ENCODE data around the gene ANKHD1. TPM values are rescaled to one million over a fixed set of nuclear protein-coding genes. Genes with fewer than 3 reads are reported as not detected.
"Not testable (repeated sequence)": the region's sequence is repeated elsewhere in the genome, so short reads cannot be mapped to it uniquely, and the experiment has no call there.

ANKHD1 gene
- total RNA-seq, 2 donors from 2014 or later: 69.7 to 112 TPM

DNA sequence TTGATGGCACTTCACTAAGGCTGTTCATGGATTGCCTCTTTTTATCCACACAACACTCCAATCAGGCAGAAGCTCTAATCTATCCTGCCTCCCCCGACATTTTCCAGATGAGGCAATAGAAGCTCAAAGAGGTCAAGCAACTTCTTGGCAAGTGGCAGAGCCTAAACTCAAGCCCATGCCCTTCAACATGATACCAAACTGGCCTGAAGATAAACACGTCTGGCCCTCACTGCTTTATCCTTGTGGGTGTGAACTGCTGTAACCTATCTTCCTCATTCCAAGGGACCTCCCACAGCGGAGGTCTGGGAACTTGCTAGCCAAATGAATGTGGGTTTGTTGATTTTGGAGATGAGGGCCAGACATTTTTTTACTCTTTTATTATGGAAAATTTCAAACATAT is 172.5 kb downstream of the ANKHD1 start:
- DNase-seq (ENCODE audit: low spot score): no peak
- TF ChIP-seq POLR2A (IDR thresholded peaks at IDR 0.05) (no peak), POLR2AphosphoS5 (IDR thresholded peaks at IDR 0.05) (no peak)
- TF ChIP-seq, protein P1, sequence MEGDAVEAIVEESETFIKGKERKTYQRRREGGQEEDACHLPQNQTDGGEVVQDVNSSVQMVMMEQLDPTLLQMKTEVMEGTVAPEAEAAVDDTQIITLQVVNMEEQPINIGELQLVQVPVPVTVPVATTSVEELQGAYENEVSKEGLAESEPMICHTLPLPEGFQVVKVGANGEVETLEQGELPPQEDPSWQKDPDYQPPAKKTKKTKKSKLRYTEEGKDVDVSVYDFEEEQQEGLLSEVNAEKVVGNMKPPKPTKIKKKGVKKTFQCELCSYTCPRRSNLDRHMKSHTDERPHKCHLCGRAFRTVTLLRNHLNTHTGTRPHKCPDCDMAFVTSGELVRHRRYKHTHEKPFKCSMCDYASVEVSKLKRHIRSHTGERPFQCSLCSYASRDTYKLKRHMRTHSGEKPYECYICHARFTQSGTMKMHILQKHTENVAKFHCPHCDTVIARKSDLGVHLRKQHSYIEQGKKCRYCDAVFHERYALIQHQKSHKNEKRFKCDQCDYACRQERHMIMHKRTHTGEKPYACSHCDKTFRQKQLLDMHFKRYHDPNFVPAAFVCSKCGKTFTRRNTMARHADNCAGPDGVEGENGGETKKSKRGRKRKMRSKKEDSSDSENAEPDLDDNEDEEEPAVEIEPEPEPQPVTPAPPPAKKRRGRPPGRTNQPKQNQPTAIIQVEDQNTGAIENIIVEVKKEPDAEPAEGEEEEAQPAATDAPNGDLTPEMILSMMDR (IDR thresholded peaks at IDR 0.05): no peak
- Histone ChIP-seq H3K36me3 (no peaks in the 10 kb centered on the region), H3K4me1 (replicated peaks) (no peaks in the 10 kb centered on the region), H3K27me3 (replicated peaks; ENCODE audit: insufficient read depth) (no peaks in the 10 kb centered on the region), H3K27ac (no peak overlapping the region), H3K4me3 (no peak overlapping the region), H3K9me3 (no peaks in the 10 kb centered on the region)
- intact Hi-C loops (cut with DNase I): no loop called here
- 49% methylated on average over 3 of the region's 3 CpGs for WGBS

DNA sequence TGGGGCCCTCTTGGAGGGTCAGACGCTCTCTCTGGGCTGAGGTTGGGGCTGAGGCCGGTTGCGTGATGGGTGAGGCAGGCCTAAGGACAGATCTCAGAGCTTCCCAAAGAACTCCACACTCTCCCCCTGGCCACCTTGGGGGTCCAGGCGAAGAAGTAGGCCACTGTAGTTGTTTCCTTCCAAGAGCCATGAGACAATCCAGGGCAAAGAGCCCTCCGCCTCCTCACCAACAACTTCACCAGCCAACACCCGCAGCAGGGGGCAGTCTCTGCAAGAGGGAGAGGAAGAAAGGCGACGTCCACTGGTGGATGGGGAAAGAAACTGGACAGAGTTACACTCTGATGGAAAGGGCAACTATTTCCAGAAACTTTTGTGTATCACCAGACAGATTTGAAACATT is 173.7 kb downstream of the ANKHD1 start:
- peak; percentile 40 for DNase-seq (ENCODE audit: low spot score)
- TF ChIP-seq, protein P1 (IDR thresholded peaks at IDR 0.05): peak in 3 of 4 experiments; percentile 21 to 43 (median 38)
- no peak for TF ChIP-seq POLR2A (IDR thresholded peaks at IDR 0.05)

DNA sequence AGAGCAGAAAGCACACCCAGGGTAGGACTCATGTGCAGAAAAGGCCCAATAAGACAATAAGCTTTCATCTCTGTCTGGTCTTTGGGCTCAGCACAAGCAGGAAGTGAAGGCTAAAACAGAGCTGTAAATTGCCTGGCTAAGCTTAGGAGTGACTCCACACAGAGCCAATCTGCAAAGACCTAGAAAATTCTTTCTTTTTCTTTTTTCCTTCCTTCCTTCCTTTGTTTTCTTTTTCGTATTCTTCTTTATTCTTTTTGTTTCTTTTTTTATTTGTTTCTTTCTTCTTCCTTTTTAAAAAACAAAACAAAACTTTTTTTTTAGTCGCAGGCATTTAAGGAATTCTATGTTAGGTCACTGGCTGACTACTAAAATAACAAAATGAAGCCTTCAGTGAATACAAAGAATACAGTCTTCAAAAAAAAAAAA is 175.2 kb downstream of the ANKHD1 start:
- Histone ChIP-seq H3K27ac (no peak overlapping the region), H3K9me3 (no peaks in the 10 kb centered on the region), H3K4me1 (replicated peaks) (no peaks in the 10 kb centered on the region), H3K36me3 (no peaks in the 10 kb centered on the region), H3K27me3 (replicated peaks; ENCODE audit: insufficient read depth) (no peaks in the 10 kb centered on the region), H3K4me3 (no peak overlapping the region)
- 69% methylated on average over 2 of the region's 2 CpGs for WGBS
- DNase-seq (ENCODE audit: low spot score): no peak
- TF ChIP-seq POLR2A (IDR thresholded peaks at IDR 0.05) (no peak), POLR2AphosphoS5 (IDR thresholded peaks at IDR 0.05) (no peak)
- TF ChIP-seq, protein P1 (IDR thresholded peaks at IDR 0.05): no peak
- intact Hi-C loops (cut with DNase I): no loop called here

More for the DNA sequence above, 173.7 kb downstream of the ANKHD1 start:
- no peak overlapping the region for H3K27ac ChIP-seq
- H3K27me3 ChIP-seq (replicated peaks; ENCODE audit: insufficient read depth): no peaks in the 10 kb centered on the region
- no peaks in the 10 kb centered on the region for H3K4me1 ChIP-seq (replicated peaks)
- intact Hi-C loops (cut with DNase I): no loop called here
- H3K36me3 ChIP-seq: no peaks in the 10 kb centered on the region
- no peaks in the 10 kb centered on the region for H3K9me3 ChIP-seq
- H3K4me3 ChIP-seq: no peak overlapping the region
- whole genome bisulfite sequencing: 81% methylated on average over 8 of the region's 8 CpGs

DNA sequence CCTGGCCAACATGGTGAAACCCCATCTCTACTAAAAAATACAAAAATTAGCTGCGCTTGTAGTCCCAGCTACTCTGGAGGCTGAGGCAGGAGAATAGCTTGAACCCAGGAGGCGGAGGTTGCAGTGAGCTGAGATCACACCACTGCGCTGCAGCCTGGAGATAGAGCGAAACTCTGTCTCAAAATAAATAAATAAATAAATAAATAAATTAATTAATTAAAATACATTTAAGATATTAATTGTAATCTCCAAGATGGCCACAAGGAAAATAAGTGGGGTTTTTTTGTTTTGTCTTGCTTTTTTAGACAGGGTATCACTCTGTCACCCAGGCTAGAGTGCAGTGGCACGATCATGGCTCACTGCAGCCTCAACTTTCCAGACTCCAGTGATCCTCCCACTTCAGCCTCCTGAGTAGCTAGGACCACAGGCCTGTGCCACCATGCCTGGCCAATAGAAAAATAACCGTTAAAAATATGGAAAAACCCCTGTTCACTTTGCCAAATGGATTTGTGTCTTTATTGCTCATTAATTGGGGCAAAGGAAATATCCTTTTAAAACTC is 177.6 kb downstream of the ANKHD1 start:
- intact Hi-C loops (cut with DNase I); H3K27ac ChIP-seq; H3K27me3 ChIP-seq (replicated peaks; ENCODE audit: insufficient read depth); H3K36me3 ChIP-seq; H3K4me3 ChIP-seq; H3K4me1 ChIP-seq (replicated peaks); H3K9me3 ChIP-seq; DNase-seq (ENCODE audit: low spot score): not testable (repeated sequence)
- WGBS: 89% methylated on average over 6 of the region's 6 CpGs

DNA sequence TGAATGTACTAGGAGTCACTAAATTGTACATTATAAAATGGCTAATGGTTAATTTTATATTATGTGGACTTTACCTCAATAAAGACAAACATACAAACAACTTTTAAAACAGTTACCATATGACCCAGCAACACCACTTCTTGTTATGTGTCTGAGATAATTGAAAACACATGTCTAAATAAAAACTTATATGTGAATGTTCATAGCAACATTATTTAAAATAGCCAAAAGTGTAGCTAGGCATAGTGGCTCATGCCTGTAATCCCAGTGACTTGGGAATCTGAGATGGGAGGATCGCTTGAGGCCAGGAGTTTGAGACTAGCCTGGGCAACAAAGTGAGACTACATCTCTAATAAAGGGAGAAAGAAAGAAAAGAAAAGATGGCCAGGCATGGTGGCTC is 185.9 kb downstream of the ANKHD1 start:
- WGBS: 100% methylated on average over 1 of the region's 1 CpG
- no peak for TF ChIP-seq POLR2A (IDR thresholded peaks at IDR 0.05)
- TF ChIP-seq, protein P1 (IDR thresholded peaks at IDR 0.05): no peak
- no peak for TF ChIP-seq POLR2AphosphoS5 (IDR thresholded peaks at IDR 0.05)
- no peak overlapping the region for H3K4me3 ChIP-seq
- no peak for DNase-seq (ENCODE audit: low spot score)
- intact Hi-C loops (cut with DNase I): no loop called here
- no peaks in the 10 kb centered on the region for H3K9me3 ChIP-seq
- H3K27me3 ChIP-seq (replicated peaks; ENCODE audit: insufficient read depth): no peaks in the 10 kb centered on the region
- no peak overlapping the region for H3K27ac ChIP-seq
- no peaks in the 10 kb centered on the region for H3K4me1 ChIP-seq (replicated peaks)
- no peaks in the 10 kb centered on the region for H3K36me3 ChIP-seq

Measured in prostate gland (tissue), 2 donors.